ENCODE data around the gene CBLB. TPM values are rescaled to one million over a fixed set of nuclear protein-coding genes. Genes with fewer than 3 reads are reported as not detected.

The CBLB gene
- total RNA-seq, result 21.6 and 25.1 TPM in 2 replicates

GRCh38 chr3:105868742-105869530 lies at the start of gene CBLB:
Gene CBLB, minus strand, starts transcription at chr3:105869012. Its CDS starts 1,435 bp downstream, at chr3:105867577.

All from placental epithelial cell (primary cell).